MM.1S (cell line): ENCODE measurements around the gene FBXW2.

ENCODE experiments used
- EZH2 ChIP-seq: fragments of 300-600 bp; sonication (generic); optimal IDR thresholded peaks from 2 replicates; pipeline ENCODE3; 2017; ENCODE audit warnings: low read depth, mild to moderate bottlenecking, antibody characterized with exemption, low read length, mixed read lengths
- TF ChIP-seq, protein P1 (sequence below): fragments of 300-600 bp; sonication (generic); IDR thresholded peaks from 2 replicates; pipeline ENCODE4 v1.5.1; 2016; ENCODE audit warnings: antibody characterized with exemption, low read length, mixed read lengths

DNA sequence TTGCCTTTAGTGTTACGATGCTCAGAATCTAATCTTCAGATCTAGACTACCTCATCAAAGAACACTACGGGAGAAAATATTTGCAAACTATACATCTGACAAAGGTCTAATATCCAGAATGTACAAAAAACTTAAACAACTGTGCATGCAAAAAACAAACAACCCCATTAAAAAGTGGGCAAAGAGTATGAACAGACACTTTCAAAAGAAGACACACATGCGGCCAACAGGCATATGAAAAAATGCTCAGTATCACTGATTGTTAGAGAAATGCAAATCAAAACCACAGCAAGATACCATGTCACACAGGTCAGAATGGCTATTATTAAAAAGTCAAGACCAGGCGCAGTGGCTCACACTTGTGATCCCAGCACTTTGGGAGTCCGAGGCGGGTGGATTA lies 47.9 kb downstream of the FBXW2 start:
- TF ChIP-seq, protein P1, sequence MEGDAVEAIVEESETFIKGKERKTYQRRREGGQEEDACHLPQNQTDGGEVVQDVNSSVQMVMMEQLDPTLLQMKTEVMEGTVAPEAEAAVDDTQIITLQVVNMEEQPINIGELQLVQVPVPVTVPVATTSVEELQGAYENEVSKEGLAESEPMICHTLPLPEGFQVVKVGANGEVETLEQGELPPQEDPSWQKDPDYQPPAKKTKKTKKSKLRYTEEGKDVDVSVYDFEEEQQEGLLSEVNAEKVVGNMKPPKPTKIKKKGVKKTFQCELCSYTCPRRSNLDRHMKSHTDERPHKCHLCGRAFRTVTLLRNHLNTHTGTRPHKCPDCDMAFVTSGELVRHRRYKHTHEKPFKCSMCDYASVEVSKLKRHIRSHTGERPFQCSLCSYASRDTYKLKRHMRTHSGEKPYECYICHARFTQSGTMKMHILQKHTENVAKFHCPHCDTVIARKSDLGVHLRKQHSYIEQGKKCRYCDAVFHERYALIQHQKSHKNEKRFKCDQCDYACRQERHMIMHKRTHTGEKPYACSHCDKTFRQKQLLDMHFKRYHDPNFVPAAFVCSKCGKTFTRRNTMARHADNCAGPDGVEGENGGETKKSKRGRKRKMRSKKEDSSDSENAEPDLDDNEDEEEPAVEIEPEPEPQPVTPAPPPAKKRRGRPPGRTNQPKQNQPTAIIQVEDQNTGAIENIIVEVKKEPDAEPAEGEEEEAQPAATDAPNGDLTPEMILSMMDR = no peak
- no peak for TF ChIP-seq EZH2
